ENCODE data around the gene SELENOH. TPM values are rescaled to one million over a fixed set of nuclear protein-coding genes. Genes with fewer than 3 reads are reported as not detected.
A peak's percentile ranks its signal among the peaks of the same experiment; 100 is the strongest.
"Not testable (repeated sequence)": the region's sequence is repeated elsewhere in the genome, so short reads cannot be mapped to it uniquely, and the experiment has no call there.

SELENOH gene
- total and polyA plus RNA-seq, 8 donors = 32.1 to 96.4 (median 58.9) TPM

GRCh38 chr11:57703341-57703740 is 38.0 kb upstream of the SELENOH start:
- FAIRE-seq = no peak
- Histone ChIP-seq H3K4me3 (no peak overlapping the region), H3K27ac (no peak overlapping the region), H3K27me3 (no peaks in the 10 kb centered on the region), H3K4me1 (no peaks in the 10 kb centered on the region), H3K36me3 (peaks cover 3 to 51% (median 18%) of the 10 kb centered on the region in 3 donors), H3K9me3 (no peaks in the 10 kb centered on the region)
- no peak for TF ChIP-seq CTCF (IDR thresholded peaks at IDR 0.05)
- intact Hi-C loops (cut with DNase I) = no loop called here
- ATAC-seq = no peak
- no peak for DNase-seq
- 93 to 98% methylated on average over 4 of the region's 4 CpGs for WGBS, 2 donors

DNA sequence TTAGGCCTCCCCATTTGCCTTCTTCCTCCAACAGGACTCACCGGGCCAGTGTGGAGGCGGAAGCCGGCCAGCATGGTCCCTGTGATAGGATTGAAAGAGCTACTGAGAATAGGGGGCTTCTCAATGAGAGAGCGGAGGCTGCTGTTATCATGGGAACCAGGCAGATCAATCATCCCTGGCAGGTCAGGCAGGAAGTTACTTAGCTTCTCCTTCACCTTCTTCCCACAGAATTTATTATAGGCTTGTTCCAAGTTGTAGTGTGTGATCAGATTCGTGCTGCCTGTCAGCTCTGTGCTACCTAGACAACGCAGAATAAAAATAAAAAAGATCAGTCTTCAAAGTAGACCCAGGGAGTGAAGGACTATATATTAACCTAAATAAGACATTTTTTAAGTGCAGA is 36.4 kb upstream of the SELENOH start:
- no peak for FAIRE-seq
- intact Hi-C loops (cut with DNase I) = no loop called here

DNA sequence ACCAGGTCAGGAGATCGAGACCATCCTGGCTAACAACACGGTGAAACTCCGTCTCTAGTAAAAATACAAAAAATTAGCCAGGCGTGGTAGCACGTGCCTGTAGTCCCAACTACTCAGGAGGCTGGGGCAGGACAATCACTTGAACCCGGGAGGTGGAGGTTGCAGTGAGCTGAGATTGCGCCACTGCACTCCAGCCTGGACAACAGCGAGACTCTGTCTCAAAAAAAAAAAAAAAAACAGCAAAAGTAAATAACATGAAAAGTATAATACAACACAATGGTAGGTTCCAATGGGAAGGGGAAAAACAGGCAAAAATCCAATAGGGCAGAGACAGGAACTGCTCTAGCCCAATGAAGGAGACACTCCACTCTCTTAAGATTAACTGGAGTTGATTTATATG is 35.9 kb upstream of the SELENOH start:
- FAIRE-seq; H3K4me3 ChIP-seq; H3K4me1 ChIP-seq; ATAC-seq; H3K27me3 ChIP-seq; DNase-seq; intact Hi-C loops (cut with DNase I); H3K9me3 ChIP-seq; H3K27ac ChIP-seq: not testable (repeated sequence)
- 87 to 89% methylated on average over 8 of the region's 8 CpGs for WGBS, 2 donors
- peaks cover 0 to 32% (median 0%) of the 10 kb centered on the region in 3 donors for H3K36me3 ChIP-seq

More for the DNA sequence above, 36.4 kb upstream of the SELENOH start:
- ATAC-seq (no peak), DNase-seq (no peak)
- H3K36me3 ChIP-seq = peaks cover under 1 to 37% (median 2%) of the 10 kb centered on the region in 3 donors
- no peaks in the 10 kb centered on the region for H3K27me3 ChIP-seq
- H3K4me1 ChIP-seq = no peaks in the 10 kb centered on the region
- no peak for TF ChIP-seq CTCF (IDR thresholded peaks at IDR 0.05)
- H3K4me3 ChIP-seq = no peak overlapping the region
- H3K27ac ChIP-seq = no peak overlapping the region
- 85 to 86% methylated on average over 6 of the region's 6 CpGs for WGBS, 2 donors
- no peaks in the 10 kb centered on the region for H3K9me3 ChIP-seq

DNA sequence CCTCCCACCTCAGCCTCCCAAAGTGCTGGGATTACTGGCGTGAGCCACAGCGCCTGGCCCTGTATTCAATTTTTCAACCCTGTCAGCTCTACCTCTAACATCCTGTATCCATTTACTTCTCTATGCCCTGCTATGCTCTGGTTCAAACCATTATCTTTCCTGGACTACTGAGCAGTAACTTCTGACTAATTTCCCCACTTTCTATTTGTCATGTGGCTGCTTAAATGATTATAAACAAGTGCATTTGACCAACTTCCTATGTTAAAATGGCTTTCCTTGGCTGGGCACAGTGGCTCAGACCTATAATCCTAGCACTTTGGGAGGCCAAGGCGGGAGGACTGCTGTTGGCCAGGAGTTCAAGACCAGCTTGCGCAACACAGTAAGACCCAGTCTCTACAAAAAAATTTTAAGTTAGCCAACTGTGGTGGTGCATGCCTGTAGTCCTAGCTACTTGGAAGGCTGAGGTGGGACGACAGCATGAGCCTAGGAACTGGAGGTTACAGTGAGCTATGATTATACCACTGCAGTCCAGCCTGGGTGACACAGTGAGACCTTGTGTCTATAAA is 31.4 kb upstream of the SELENOH start:
- ATAC-seq (no peak), DNase-seq (no peak), FAIRE-seq (no peak)
- peaks cover 0 to 2% (median 0%) of the 10 kb centered on the region in 3 donors for H3K36me3 ChIP-seq
- intact Hi-C loops (cut with DNase I) = no loop called here
- H3K27me3 ChIP-seq = no peaks in the 10 kb centered on the region
- H3K9me3 ChIP-seq = no peaks in the 10 kb centered on the region
- H3K4me3 ChIP-seq = no peak overlapping the region
- 90 to 98% methylated on average over 5 of the region's 5 CpGs for WGBS, 2 donors
- no peak for TF ChIP-seq CTCF (IDR thresholded peaks at IDR 0.05)
- no peak overlapping the region for H3K27ac ChIP-seq
- H3K4me1 ChIP-seq = peaks cover 0 to 25% (median 16%) of the 10 kb centered on the region in 3 donors

DNA sequence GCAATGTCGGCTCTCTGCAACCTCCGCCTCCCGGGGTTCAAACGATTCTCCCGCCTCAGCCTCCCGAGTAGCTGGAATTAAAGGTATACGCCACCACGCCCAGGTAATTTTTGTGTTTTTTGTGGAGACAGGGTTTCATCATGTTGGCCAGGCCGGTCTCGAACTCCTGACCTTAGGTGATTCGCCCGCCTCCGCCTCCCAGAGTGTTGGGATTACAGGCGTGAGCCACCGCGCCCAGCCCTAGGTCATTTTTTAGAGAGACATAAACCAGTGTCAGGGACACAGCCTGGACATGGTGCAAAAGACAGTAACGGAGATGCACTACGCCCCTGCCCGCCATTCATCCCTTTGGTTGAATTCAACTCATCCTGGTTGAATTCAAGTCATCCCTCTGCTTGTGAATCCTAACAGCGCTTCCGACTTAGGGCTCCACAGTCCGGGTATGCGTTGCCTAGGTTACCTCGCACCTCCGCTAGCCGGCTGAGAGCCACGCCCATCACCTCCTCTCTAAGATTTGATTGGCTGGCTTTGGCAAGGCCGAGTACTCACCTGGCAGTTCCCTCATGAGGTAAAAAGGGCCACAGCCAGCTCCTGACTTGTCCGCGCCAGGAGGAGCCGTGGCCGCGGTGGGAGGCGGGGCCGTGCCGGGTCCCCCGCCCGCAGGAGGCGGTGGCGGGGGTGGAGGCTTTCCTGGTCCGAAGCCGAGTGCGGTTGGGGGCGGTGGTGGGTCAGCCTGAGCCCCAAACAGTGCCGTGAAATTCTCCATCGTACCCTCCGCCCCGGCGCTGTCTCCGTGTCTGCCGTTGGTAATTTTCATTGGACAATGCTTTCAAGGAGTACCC is 29.7 kb upstream of the SELENOH start, which contains the start of gene MED19:
MED19 (minus strand) TSS at position 802 of the 842 bp plus-strand sequence; CDS start at position 766, 36 bp downstream.
- DNase-seq = peak; percentile 82 to 93 (median 92)
- H3K36me3 ChIP-seq = no peaks in the 10 kb centered on the region
- H3K27ac ChIP-seq = peak within 1 kb of the TSS; percentile 86 to 90 (median 88)
- no peak for FAIRE-seq
- peak within 1 kb of the TSS; percentile 73 to 94 (median 89) for H3K4me3 ChIP-seq
- 2 to 3% methylated on average over 39 to 51 of the region's 51 CpGs for WGBS, 2 donors
- intact Hi-C loops (cut with DNase I) = no loop called here
- peaks cover 0 to 25% (median 16%) of the 10 kb centered on the region in 3 donors for H3K4me1 ChIP-seq
- ATAC-seq = peak; percentile 81 to 88 (median 84)
- H3K27me3 ChIP-seq = no peaks in the 10 kb centered on the region
- H3K9me3 ChIP-seq = no peaks in the 10 kb centered on the region
- no peak for TF ChIP-seq CTCF (IDR thresholded peaks at IDR 0.05)
